Ascending aorta (tissue), 2 donors: ENCODE results near the gene PKP2. TPM values are rescaled to one million over a fixed set of nuclear protein-coding genes. Genes with fewer than 3 reads are reported as not detected.
"Not testable (repeated sequence)": the region's sequence is repeated elsewhere in the genome, so short reads cannot be mapped to it uniquely, and the experiment has no call there.

Experiments
- DNase-seq, 2 donors: peaks; one replicate each; pipeline ENCODE4 v3.0.0-alpha.2; 2019; ENCODE audit warnings: low spot score in 2 of 2
- H3K27ac ChIP-seq, 2 donors: fragments of 200-600 bp; sonication (generic); one replicate each; pipeline ENCODE4 v1.5.1; 2016 to 2017; ENCODE audit warnings: mild to moderate bottlenecking in 1 of 2
- H3K27me3 ChIP-seq: fragments of 200-600 bp; sonication (generic); one replicate; pipeline ENCODE4 v1.5.1; 2017
- H3K36me3 ChIP-seq, 2 donors: fragments of 200-600 bp; sonication (generic); one replicate each; pipeline ENCODE4 v1.5.1; 2016
- H3K4me1 ChIP-seq, 2 donors: fragments of 200-600 bp; sonication (generic); one replicate each; pipeline ENCODE4 v1.5.1; 2016 to 2017; ENCODE audit warnings: mild to moderate bottlenecking in 1 of 2
- H3K4me3 ChIP-seq, 2 donors: fragments of 200-600 bp; sonication (generic); one replicate each; pipeline ENCODE4 v1.5.1; 2016 to 2017; ENCODE audit warnings: mild to moderate bottlenecking in 1 of 2
- H3K9me3 ChIP-seq, 2 donors: fragments of 200-600 bp; sonication (generic); one replicate each; pipeline ENCODE4 v1.5.1; 2016
- CTCF ChIP-seq, 3 experiments: fragments of 200-600 bp in 2 of 3; fragments of 450-650 bp in 1 of 3; sonication (generic) in 2 of 3; IDR thresholded peaks; one replicate each; pipeline ENCODE4 v1.5.1; 2016 to 2019; ENCODE audit warnings: antibody characterized with exemption in 3 of 3, mild to moderate bottlenecking in 1 of 3, moderate library complexity in 1 of 3
- intact Hi-C: fragments of 100-400 bp; cut with DNase I; formaldehyde crosslinking; loops from one replicate; pipeline ENCODE4 v1.15.1; 2023
- total RNA-seq: library from RNA; depleted of rRNA; stranded (reverse); fragments of >200 nt; gene quantifications from one replicate; pipeline ENCODE4 v1.1.0, GENCODE V29; 2016

Gene PKP2
- total RNA-seq, 1 donor from 2014 or later = not detected

GRCh38 chr12:32874078-32874477 lies 22.5 kb downstream of the PKP2 start:
- Histone ChIP-seq H3K4me3 (no peak overlapping the region), H3K36me3 (no peaks in the 10 kb centered on the region), H3K27ac (no peak overlapping the region), H3K4me1 (no peaks in the 10 kb centered on the region), H3K27me3 (no peaks in the 10 kb centered on the region), H3K9me3 (no peaks in the 10 kb centered on the region)
- no peak for DNase-seq
- no peak for TF ChIP-seq CTCF (IDR thresholded peaks at IDR 0.05)
- intact Hi-C loops = no loop called here

GRCh38 chr12:32872416-32872815 lies 24.2 kb downstream of the PKP2 start:
- H3K27me3 ChIP-seq, H3K9me3 ChIP-seq, H3K4me3 ChIP-seq, DNase-seq, H3K36me3 ChIP-seq, H3K4me1 ChIP-seq, intact Hi-C loops, H3K27ac ChIP-seq: not testable (repeated sequence)

GRCh38 chr12:32870716-32871115 lies 25.9 kb downstream of the PKP2 start:
- DNase-seq = no peak
- Histone ChIP-seq H3K9me3 (no peaks in the 10 kb centered on the region), H3K4me3 (no peak overlapping the region), H3K36me3 (no peaks in the 10 kb centered on the region), H3K27ac (no peak overlapping the region), H3K4me1 (no peaks in the 10 kb centered on the region), H3K27me3 (no peaks in the 10 kb centered on the region)
- no peak for TF ChIP-seq CTCF (IDR thresholded peaks at IDR 0.05)
- intact Hi-C loops = no loop called here

GRCh38 chr12:32868885-32869284 lies 27.7 kb downstream of the PKP2 start:
- DNase-seq = no peak
- Histone ChIP-seq H3K36me3 (no peaks in the 10 kb centered on the region), H3K27ac (no peak overlapping the region), H3K4me1 (no peaks in the 10 kb centered on the region), H3K4me3 (no peak overlapping the region), H3K27me3 (no peaks in the 10 kb centered on the region), H3K9me3 (no peaks in the 10 kb centered on the region)
- TF ChIP-seq CTCF (IDR thresholded peaks at IDR 0.05) = no peak
- intact Hi-C loops = no loop called here

- no peak for TF ChIP-seq CTCF (IDR thresholded peaks at IDR 0.05)
- H3K36me3 ChIP-seq = no peaks in the 10 kb centered on the region
- no peak overlapping the region for H3K27ac ChIP-seq
- H3K4me3 ChIP-seq = no peak overlapping the region
- no peaks in the 10 kb centered on the region for H3K4me1 ChIP-seq
- H3K27me3 ChIP-seq = no peaks in the 10 kb centered on the region
- intact Hi-C loops = no loop called here
- no peak for DNase-seq
- H3K9me3 ChIP-seq = no peaks in the 10 kb centered on the region
Observed at GRCh38 chr12:32864731-32865130, 31.8 kb downstream of the PKP2 start.

- intact Hi-C loops = no loop called here
- TF ChIP-seq CTCF (IDR thresholded peaks at IDR 0.05) = no peak
Observed at GRCh38 chr12:32863128-32863527, 33.4 kb downstream of the PKP2 start.

GRCh38 chr12:32861658-32862057 lies 34.9 kb downstream of the PKP2 start:
- H3K36me3 ChIP-seq, H3K27me3 ChIP-seq, H3K27ac ChIP-seq, H3K9me3 ChIP-seq, H3K4me1 ChIP-seq, intact Hi-C loops, DNase-seq, H3K4me3 ChIP-seq: not testable (repeated sequence)

More at GRCh38 chr12:32863128-32863527, 33.4 kb downstream of the PKP2 start:
- DNase-seq = no peak
- Histone ChIP-seq H3K4me1 (no peaks in the 10 kb centered on the region), H3K27me3 (no peaks in the 10 kb centered on the region), H3K9me3 (no peaks in the 10 kb centered on the region), H3K4me3 (no peak overlapping the region), H3K27ac (no peak overlapping the region), H3K36me3 (no peaks in the 10 kb centered on the region)
